Neural progenitor cell (in vitro differentiated cells): ENCODE results near the gene ARMC10. TPM values are rescaled to one million over a fixed set of nuclear protein-coding genes. Genes with fewer than 3 reads are reported as not detected.

ENCODE experiments used
- DNase-seq: peaks from one replicate; pipeline ENCODE4 v3.0.0-alpha.2; 2016; ENCODE audit warnings: low spot score
- H2AFZ ChIP-seq: fragments of 200-600 bp; sonication (generic); replicated peaks from 2 replicates; pipeline ENCODE4 v1.6.1; 2016; ENCODE audit warnings: antibody characterized with exemption
- H3F3A ChIP-seq: fragments of 200-600 bp; sonication (generic); 2 replicates; pipeline ENCODE4 v1.6.1; 2016; ENCODE audit warnings: antibody characterized with exemption, low read depth
- H3K27ac ChIP-seq: fragments of 200-600 bp; sonication (generic); 2 replicates; pipeline ENCODE4 v1.5.1; 2016; ENCODE audit warnings: mild to moderate bottlenecking
- H3K27me3 ChIP-seq: fragments of 200-600 bp; sonication (generic); 2 replicates; pipeline ENCODE4 v1.6.1; 2016; ENCODE audit warnings: mild to moderate bottlenecking, moderate library complexity
- H3K36me3 ChIP-seq: fragments of 200-600 bp; sonication (generic); 2 replicates; pipeline ENCODE4 v1.5.1; 2016
- H3K4me1 ChIP-seq: fragments of 200-600 bp; sonication (generic); 2 replicates; pipeline ENCODE4 v1.6.1; 2016; ENCODE audit warnings: mixed run types
- H3K4me2 ChIP-seq: fragments of 200-600 bp; sonication (generic); 2 replicates; pipeline ENCODE4 v1.6.1; 2016
- H3K4me3 ChIP-seq: fragments of 200-600 bp; sonication (generic); 2 replicates; pipeline ENCODE4 v1.5.1; 2016
- H3K79me2 ChIP-seq: fragments of 200-600 bp; sonication (generic); 2 replicates; pipeline ENCODE4 v1.6.1; 2016; ENCODE audit warnings: low read depth
- H3K9ac ChIP-seq: fragments of 200-600 bp; sonication (generic); 2 replicates; pipeline ENCODE4 v1.6.1; 2016
- H3K9me3 ChIP-seq: fragments of 200-600 bp; sonication (generic); 2 replicates; pipeline ENCODE4 v1.5.1; 2016; ENCODE audit warnings: low read depth
- H4K20me1 ChIP-seq: fragments of 200-600 bp; sonication (generic); 2 replicates; pipeline ENCODE4 v1.6.1; 2016; ENCODE audit warnings: low read depth
- H3K27ac Mint-ChIP-seq: 3 replicates; pipeline ENCODE4 v1.8.0; 2021; ENCODE audit warnings: mixed read lengths
- H3K27me3 Mint-ChIP-seq: 2 replicates; pipeline ENCODE4 v1.8.0; 2022; ENCODE audit warnings: low read depth, mild to moderate bottlenecking, inconsistent platforms, moderate library complexity, mixed read lengths; ENCODE audit not compliant: insufficient read depth
- H3K36me3 Mint-ChIP-seq: 3 replicates; pipeline ENCODE4 v1.8.0; 2021; ENCODE audit warnings: mixed read lengths
- H3K4me1 Mint-ChIP-seq: 3 replicates; pipeline ENCODE4 v1.8.0; 2021; ENCODE audit warnings: mixed read lengths
- H3K4me3 Mint-ChIP-seq: 3 replicates; pipeline ENCODE4 v1.8.0; 2021; ENCODE audit warnings: mild to moderate bottlenecking, moderate library complexity, mixed read lengths
- H3K9me3 Mint-ChIP-seq: 3 replicates; pipeline ENCODE4 v1.8.0; 2020; ENCODE audit warnings: mixed read lengths
- CTCF ChIP-seq: fragments of 200-600 bp; sonication (generic); IDR thresholded peaks from 2 replicates; pipeline ENCODE4 v1.5.1; 2017; ENCODE audit warnings: antibody characterized with exemption, mild to moderate bottlenecking
- EZH2 ChIP-seq: fragments of 200-600 bp; sonication (generic); IDR thresholded peaks from 2 replicates; pipeline ENCODE4 v1.6.1; 2017; ENCODE audit warnings: antibody characterized with exemption, mild to moderate bottlenecking, moderate library complexity
- EZH2phosphoT487 ChIP-seq: fragments of 200-600 bp; sonication (generic); IDR thresholded peaks from 2 replicates; pipeline ENCODE4 v1.6.1; 2017; ENCODE audit warnings: antibody characterized with exemption
- total RNA-seq: library from RNA; depleted of rRNA; stranded (reverse); fragments of >200 nt; gene quantifications from 2 replicates; pipeline ENCODE4 v1.2.3, GENCODE V29; 2015; ENCODE audit warnings: low replicate concordance

ARMC10 gene
- total RNA-seq, 1 donor from 2014 or later, result 56.5 TPM

GRCh38 chr7:103130901-103131624 is 56.1 kb downstream of the ARMC10 start:
- no peak overlapping the region for H2AFZ ChIP-seq
- H3F3A ChIP-seq, result no peaks in the 10 kb centered on the region
- H3K9me3 ChIP-seq, result no peaks in the 10 kb centered on the region
- no peaks in the 10 kb centered on the region for H3K36me3 ChIP-seq
- no peak overlapping the region for H3K4me2 ChIP-seq
- no peak overlapping the region for H3K9ac ChIP-seq
- H3K27me3 Mint-ChIP-seq, result no peaks in the 10 kb centered on the region
- peaks cover 14% of the 10 kb centered on the region for H3K36me3 Mint-ChIP-seq
- H3K4me3 Mint-ChIP-seq, result no peak overlapping the region
- H3K4me1 Mint-ChIP-seq, result peaks cover 9% of the 10 kb centered on the region
- no peaks in the 10 kb centered on the region for H3K9me3 Mint-ChIP-seq
- no peak for TF ChIP-seq EZH2phosphoT487
- no peak for TF ChIP-seq EZH2
- TF ChIP-seq CTCF, result no peak
- DNase-seq, result no peak
- no peak overlapping the region for H3K27ac Mint-ChIP-seq
- peaks cover 3% of the 10 kb centered on the region for H3K79me2 ChIP-seq
- no peaks in the 10 kb centered on the region for H3K27me3 ChIP-seq
- H3K4me3 ChIP-seq, result no peak overlapping the region
- H3K27ac ChIP-seq, result no peak overlapping the region
- no peaks in the 10 kb centered on the region for H3K4me1 ChIP-seq
- peaks cover 3% of the 10 kb centered on the region for H4K20me1 ChIP-seq

DNA sequence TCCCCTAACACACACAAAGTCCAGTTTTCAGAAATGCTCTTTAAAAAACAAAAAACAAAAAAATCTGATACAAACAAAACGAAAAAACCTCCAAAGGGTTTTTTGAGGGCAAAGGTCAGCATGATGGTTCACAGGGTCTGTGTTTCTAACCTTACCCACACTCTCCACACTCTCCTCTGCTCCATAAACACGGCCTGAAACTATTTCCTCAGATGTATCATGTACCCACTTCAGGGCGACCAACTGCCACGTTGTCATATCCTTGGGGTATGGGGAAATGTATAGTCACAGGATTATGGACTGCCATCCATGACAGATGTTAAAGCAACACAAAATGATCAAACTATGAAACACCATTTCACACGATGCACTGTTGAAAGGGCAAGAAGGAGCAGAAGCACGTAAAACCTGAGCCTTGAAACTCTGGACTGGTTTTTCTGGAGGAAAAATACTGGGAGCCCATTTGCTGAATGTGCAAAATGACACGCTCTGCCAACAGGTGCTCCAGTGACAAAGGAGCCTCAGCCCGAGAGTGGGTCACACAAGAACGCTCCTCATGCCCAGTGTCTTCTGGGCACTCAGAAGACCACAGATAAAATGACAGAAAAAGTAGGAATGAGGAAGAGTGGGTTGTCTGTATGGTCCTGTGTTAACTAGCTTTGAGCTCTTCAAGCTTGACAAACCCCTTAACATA is 58.2 kb downstream of the ARMC10 start:
- no peak overlapping the region for H3K27ac ChIP-seq
- no peak overlapping the region for H3K4me3 Mint-ChIP-seq
- H3K4me1 ChIP-seq, result no peaks in the 10 kb centered on the region
- H4K20me1 ChIP-seq, result peaks cover 3% of the 10 kb centered on the region
- H3K9me3 ChIP-seq, result no peaks in the 10 kb centered on the region
- no peak overlapping the region for H3K9ac ChIP-seq
- H3K36me3 Mint-ChIP-seq, result peaks cover 5% of the 10 kb centered on the region
- H3K27me3 Mint-ChIP-seq, result no peaks in the 10 kb centered on the region
- H3K4me1 Mint-ChIP-seq, result peaks cover 9% of the 10 kb centered on the region
- no peaks in the 10 kb centered on the region for H3K9me3 Mint-ChIP-seq
- no peaks in the 10 kb centered on the region for H3F3A ChIP-seq
- no peaks in the 10 kb centered on the region for H3K36me3 ChIP-seq
- H3K27me3 ChIP-seq, result no peaks in the 10 kb centered on the region
- no peak for DNase-seq
- H2AFZ ChIP-seq, result no peak overlapping the region
- H3K4me2 ChIP-seq, result no peak overlapping the region
- H3K27ac Mint-ChIP-seq, result no peak overlapping the region
- no peak overlapping the region for H3K4me3 ChIP-seq
- peaks cover 3% of the 10 kb centered on the region for H3K79me2 ChIP-seq
- TF ChIP-seq EZH2 (no peak), EZH2phosphoT487 (no peak)

DNA sequence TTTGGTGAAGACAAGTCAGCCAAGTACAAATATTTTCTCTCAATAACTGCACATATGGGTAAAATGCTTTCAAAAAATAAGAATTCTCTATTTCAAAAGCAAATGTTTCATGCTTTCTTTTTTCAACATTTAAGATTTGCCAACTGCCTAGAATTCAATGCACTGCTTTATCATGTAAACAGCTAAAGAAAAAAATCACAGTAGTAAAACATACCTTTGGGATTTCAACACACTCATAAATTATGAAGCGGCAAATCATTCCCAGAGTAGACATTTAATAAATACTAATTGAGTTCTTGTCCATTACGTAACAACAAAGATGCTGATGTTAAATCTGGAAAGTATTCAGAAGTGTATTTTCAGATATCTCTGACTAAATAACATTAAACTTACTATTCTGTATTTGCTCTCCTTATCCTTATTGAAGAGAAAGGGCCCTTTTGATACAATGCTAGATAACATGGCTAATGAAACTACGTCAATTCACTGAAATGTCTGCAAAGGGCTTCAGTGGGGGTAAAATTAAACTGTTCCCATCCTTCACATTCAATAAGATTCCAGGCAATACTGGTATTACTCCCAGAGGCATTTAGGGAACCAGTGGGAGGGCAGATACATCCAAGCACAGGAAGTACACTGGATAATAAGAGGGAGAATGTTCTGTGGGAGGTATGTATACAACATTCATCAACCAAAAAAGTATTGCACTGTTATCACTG is 60.1 kb downstream of the ARMC10 start:
- no peak overlapping the region for H3K4me3 Mint-ChIP-seq
- DNase-seq, result no peak
- Histone ChIP-seq H3K27ac (no peak overlapping the region), H3F3A (no peaks in the 10 kb centered on the region), H3K4me1 (no peaks in the 10 kb centered on the region), H3K4me2 (no peak overlapping the region), H3K9me3 (no peaks in the 10 kb centered on the region), H3K36me3 (no peaks in the 10 kb centered on the region), H3K4me3 (no peak overlapping the region), H3K9ac (no peak overlapping the region), H3K79me2 (peaks cover 3% of the 10 kb centered on the region), H2AFZ (no peak overlapping the region), H3K27me3 (no peaks in the 10 kb centered on the region), H4K20me1 (peaks cover 3% of the 10 kb centered on the region)
- no peaks in the 10 kb centered on the region for H3K9me3 Mint-ChIP-seq
- H3K27me3 Mint-ChIP-seq, result no peaks in the 10 kb centered on the region
- H3K4me1 Mint-ChIP-seq, result peaks cover 9% of the 10 kb centered on the region
- no peaks in the 10 kb centered on the region for H3K36me3 Mint-ChIP-seq
- no peak overlapping the region for H3K27ac Mint-ChIP-seq
- no peak for TF ChIP-seq CTCF
- TF ChIP-seq EZH2, result no peak
- no peak for TF ChIP-seq EZH2phosphoT487
